B cell (primary cell): ENCODE measurements around the gene SYNJ2. TPM values are rescaled to one million over a fixed set of nuclear protein-coding genes. Genes with fewer than 3 reads are reported as not detected.

Source experiments
- ATAC-seq: fragments of 200-7000 bp; cut with Tn5 transposase; one replicate; pipeline ENCODE4 v1.10.0; 2021; ENCODE audit warnings: low read depth, mild to moderate bottlenecking, moderate number of reproducible peaks, moderate library complexity
- CTCF ChIA-PET: fragments of 350-600 bp; sonication (Branson Sonifier 250); formaldehyde crosslinking; loops from one replicate; lab custom pipeline; 2021; ENCODE audit warnings: antibody characterized with exemption, inconsistent platforms; lab: Charles Lee
- POLR2A ChIA-PET: fragments of 350-600 bp; sonication (Branson Sonifier 250); formaldehyde crosslinking; loops from one replicate; lab custom pipeline; 2021; ENCODE audit warnings: antibody characterized with exemption; lab: Charles Lee
- DNase-seq: peaks from one replicate; pipeline ENCODE4 v3.0.0; 2013
- H2AFZ ChIP-seq: 2 replicates; pipeline ENCODE4 v1.6.1; 2012; ENCODE audit warnings: mild to moderate bottlenecking, low read depth, low read length; ENCODE audit not compliant: insufficient read depth, poor library complexity, severe bottlenecking
- H3K27ac ChIP-seq, 2 donors: 1 replicate in 1 of 2; 2 replicates in 1 of 2; pipeline ENCODE4 v1.5.1; 2012 to 2013; ENCODE audit warnings: low read length in 2 of 2, mild to moderate bottlenecking in 2 of 2, moderate library complexity in 1 of 2
- H3K27me3 ChIP-seq, 4 experiments: fragments of 200-600 bp in 1 of 4; sonication (generic) in 1 of 4; replicated peaks in 1 of 4; 1 replicate in 2 of 4; 2 replicates in 2 of 4; pipeline versions ENCODE4 v1.6.1 to v1.7.0; 2013 to 2016; ENCODE audit warnings: low read length in 3 of 4, mild to moderate bottlenecking in 2 of 4, mixed read lengths in 1 of 4, moderate library complexity in 1 of 4; ENCODE audit not compliant: insufficient read depth in 4 of 4, control insufficient read depth in 3 of 4; ENCODE audit errors: control extremely low read depth in 1 of 4
- H3K36me3 ChIP-seq, 2 experiments: replicated peaks in 1 of 2; 1 replicate in 1 of 2; 2 replicates in 1 of 2; pipeline versions ENCODE4 v1.6.1 to v1.7.1; 2013; ENCODE audit warnings: low read length in 1 of 2; ENCODE audit not compliant: insufficient read depth in 2 of 2, control insufficient read depth in 1 of 2; ENCODE audit errors: control extremely low read depth in 1 of 2, extremely low read depth in 1 of 2
- H3K4me1 ChIP-seq, 2 donors: fragments of 200-600 bp in 1 of 2; sonication (generic) in 1 of 2; 1 replicate in 1 of 2; 2 replicates in 1 of 2; pipeline versions ENCODE4 v1.5.1 to v1.6.1; 2013 to 2017; ENCODE audit warnings: low read length in 2 of 2; ENCODE audit not compliant: control insufficient read depth in 2 of 2, insufficient read depth in 2 of 2
- H3K4me2 ChIP-seq: replicated peaks from 2 replicates; pipeline ENCODE3; 2012; ENCODE audit warnings: mild to moderate bottlenecking, low read depth, low read length; ENCODE audit not compliant: poor library complexity, severe bottlenecking
- H3K4me3 ChIP-seq, 5 experiments: fragments of 200-600 bp in 1 of 5; sonication (generic) in 1 of 5; 1 replicate in 3 of 5; 2 replicates in 2 of 5; pipeline versions ENCODE4 v1.5.1 to v1.7.0; 2011 to 2016; ENCODE audit warnings: low read length in 4 of 5, mild to moderate bottlenecking in 4 of 5, low read depth in 2 of 5, control low read depth in 1 of 5, moderate library complexity in 1 of 5; ENCODE audit not compliant: insufficient read depth in 1 of 5; ENCODE audit errors: control extremely low read depth in 1 of 5, extremely low read depth in 1 of 5
- H3K79me2 ChIP-seq: fragments of 200-600 bp; sonication (generic); one replicate; pipeline ENCODE4 v1.6.0; 2016; ENCODE audit warnings: low read length; ENCODE audit not compliant: control insufficient read depth, insufficient read depth
- H3K9ac ChIP-seq: fragments of 200-600 bp; sonication (generic); 2 replicates; pipeline ENCODE4 v1.6.1; 2017; ENCODE audit warnings: mild to moderate bottlenecking, low read length, moderate library complexity
- H3K9me3 ChIP-seq, 3 donors: one replicate each; pipeline versions ENCODE4 v1.6.1 to v1.7.1; 2013; ENCODE audit warnings: low read length in 2 of 3; ENCODE audit not compliant: control insufficient read depth in 2 of 3, insufficient read depth in 1 of 3; ENCODE audit errors: control extremely low read depth in 1 of 3
- H4K20me1 ChIP-seq: 2 replicates; pipeline ENCODE4 v1.6.0; 2012; ENCODE audit warnings: mild to moderate bottlenecking, low read length; ENCODE audit not compliant: insufficient read depth, control insufficient read depth, poor library complexity, severe bottlenecking
- H3K27ac Mint-ChIP-seq: one replicate; pipeline ENCODE4 v1.8.0; 2021; ENCODE audit warnings: mixed read lengths
- H3K27me3 Mint-ChIP-seq: one replicate; pipeline ENCODE4 v1.8.0; 2021; ENCODE audit warnings: mixed read lengths
- H3K4me1 Mint-ChIP-seq: one replicate; pipeline ENCODE4 v1.8.0; 2021; ENCODE audit warnings: mixed read lengths
- H3K4me3 Mint-ChIP-seq: one replicate; pipeline ENCODE4 v1.8.0; 2021; ENCODE audit warnings: mixed read lengths
- H3K9me3 Mint-ChIP-seq: one replicate; pipeline ENCODE4 v1.8.0; 2022; ENCODE audit warnings: mixed read lengths; ENCODE audit not compliant: insufficient read depth
- CTCF ChIP-seq: fragments of 200-600 bp; IDR thresholded peaks from one replicate; pipeline ENCODE4 v1.8.0; 2022; ENCODE audit warnings: antibody characterized with exemption, mild to moderate bottlenecking
- EZH2 ChIP-seq: IDR thresholded peaks from 2 replicates; pipeline ENCODE4 v1.6.1; 2012; ENCODE audit warnings: borderline replicate concordance, low read depth, mild to moderate bottlenecking, moderate library complexity, low read length; ENCODE audit not compliant: insufficient read depth, poor library complexity, severe bottlenecking
- WGBS: methylation state at CpG from one replicate; pipeline ENCODE4 v1.1.5; 2013; ENCODE audit warnings: missing lambda C conversion rate; ENCODE audit not compliant: insufficient coverage; 5-methylcytosine and 5-hydroxymethylcytosine counted together
- intact Hi-C: fragments of 100-400 bp; cut with micrococcal nuclease; formaldehyde crosslinking; loops from one replicate; pipeline ENCODE4 v1.10.0; 2022
- polyA plus RNA-seq: library from polyadenylated mRNA; depleted of rRNA; stranded (reverse); fragments of >200 nt; gene quantifications from 2 replicates; pipeline ENCODE4 v1.2.3, GENCODE V29; 2012
- total RNA-seq, 2 donors: library from RNA; stranded (reverse); fragments of 120-200 nt in 1 of 2; gene quantifications; 1 replicate in 1 of 2; 2 replicates in 1 of 2; pipeline versions ENCODE4 v1.2.3 to v1.2.4, GENCODE V29; 2013 to 2022

Gene SYNJ2
- total and polyA plus RNA-seq, 2 donors (not counting 1 experiment from before 2014, with no cell fraction given) = 5.2 to 11.4 TPM

DNA sequence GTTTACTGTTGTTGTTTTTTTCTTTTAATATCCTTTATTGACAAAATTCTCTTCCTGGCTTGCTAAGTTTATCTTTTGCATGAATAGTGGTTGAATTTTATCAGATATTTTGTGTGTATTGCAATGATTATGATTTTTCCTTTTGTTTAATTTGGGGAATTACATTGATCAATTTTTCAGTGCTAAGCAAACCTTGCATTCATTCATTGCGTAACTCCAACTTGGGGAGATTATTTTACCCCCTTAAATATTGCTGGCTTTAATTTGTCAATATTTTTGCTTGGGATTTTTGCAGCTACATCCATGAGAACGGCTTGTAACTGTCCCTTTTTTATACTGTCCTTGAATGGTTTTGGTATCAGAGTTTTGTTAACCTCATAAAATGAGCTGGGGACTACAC lies 123.0 kb downstream of the SYNJ2 start:
- POLR2A ChIA-PET = no interaction called here
- no peak for TF ChIP-seq CTCF
- no peak for TF ChIP-seq EZH2

DNA sequence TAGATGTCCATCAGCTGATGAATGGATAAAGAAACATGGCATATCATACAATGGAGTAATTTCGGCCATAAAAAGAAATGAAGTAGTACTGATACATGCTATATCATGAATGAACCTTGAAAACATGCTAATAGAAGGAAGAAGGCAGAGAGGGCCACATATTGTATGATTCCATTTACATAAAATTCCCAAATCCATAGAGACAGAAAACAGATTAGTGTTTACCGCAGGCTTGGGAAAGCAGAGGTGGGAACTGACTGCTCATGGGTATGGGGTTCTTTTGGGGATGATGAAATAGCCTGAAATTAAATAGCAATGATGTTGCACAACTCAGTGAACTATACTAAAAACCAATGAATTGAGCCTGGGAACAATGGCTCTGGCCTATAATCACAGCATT lies 128.1 kb downstream of the SYNJ2 start:
- CTCF ChIA-PET = interaction anchor here (1.2 kb wide), 1 partner anchor 550 kb away, joined by 3 read pairs; no protein-coding TSS in a partner anchor
- Histone ChIP-seq H3K27me3 (no peaks in the 10 kb centered on the region), H3K79me2 (no peaks in the 10 kb centered on the region), H3K4me3 (no peak overlapping the region), H3K9ac (no peak overlapping the region), H3K36me3 (peaks cover 0 to 2% of the 10 kb centered on the region in 2 experiments), H3K9me3 (no peaks in the 10 kb centered on the region), H3K4me1 (no peaks in the 10 kb centered on the region), H4K20me1 (no peaks in the 10 kb centered on the region), H2AFZ (no peak overlapping the region), H3K4me2 (no peak overlapping the region), H3K27ac (no peak overlapping the region)
- intact Hi-C loops = no loop called here
- Mint-ChIP-seq H3K4me3 (no peak overlapping the region), H3K9me3 (no peaks in the 10 kb centered on the region), H3K27ac (no peak overlapping the region), H3K4me1 (no peaks in the 10 kb centered on the region), H3K27me3 (no peaks in the 10 kb centered on the region)
- POLR2A ChIA-PET = no interaction called here
- DNase-seq (no peak), ATAC-seq (no peak)
- TF ChIP-seq EZH2 = no peak
- WGBS = no CpG with 5 or more reads among the region's 2 CpGs

More for the DNA sequence above, 123.0 kb downstream of the SYNJ2 start:
- no peak overlapping the region for H3K9ac ChIP-seq
- no peak overlapping the region for H3K4me2 ChIP-seq
- no CpG with 5 or more reads among the region's 2 CpGs for WGBS
- H2AFZ ChIP-seq = no peak overlapping the region
- no peaks in the 10 kb centered on the region for H3K36me3 ChIP-seq
- no peaks in the 10 kb centered on the region for H3K4me1 Mint-ChIP-seq
- no peaks in the 10 kb centered on the region for H3K9me3 Mint-ChIP-seq
- H4K20me1 ChIP-seq = no peaks in the 10 kb centered on the region
- intact Hi-C loops = no loop called here
- CTCF ChIA-PET = interaction anchor here (1.1 kb wide), 1 partner anchor 32 kb away, joined by 4 read pairs; no protein-coding TSS in a partner anchor
- no peaks in the 10 kb centered on the region for H3K27me3 ChIP-seq
- H3K4me3 ChIP-seq = no peak overlapping the region
- H3K27me3 Mint-ChIP-seq = no peaks in the 10 kb centered on the region
- ATAC-seq = no peak
- no peaks in the 10 kb centered on the region for H3K9me3 ChIP-seq
- H3K4me3 Mint-ChIP-seq = no peak overlapping the region
- no peaks in the 10 kb centered on the region for H3K4me1 ChIP-seq
- no peaks in the 10 kb centered on the region for H3K79me2 ChIP-seq
- H3K27ac Mint-ChIP-seq = no peak overlapping the region
- no peak overlapping the region for H3K27ac ChIP-seq
- DNase-seq = no peak
